NT2/D1 (cell line): ENCODE measurements around the gene FN1.

Experiments
- SUZ12 ChIP-seq: IDR thresholded peaks from 2 replicates; pipeline ENCODE4 v1.6.1; 2011; ENCODE audit not compliant: insufficient read length, insufficient read depth; ENCODE audit errors: extremely low read depth
- YY1 ChIP-seq: IDR thresholded peaks from 2 replicates; pipeline ENCODE4 v1.6.1; 2011; ENCODE audit not compliant: insufficient read length, insufficient read depth
- ZNF274 ChIP-seq: IDR thresholded peaks from 2 replicates; pipeline ENCODE4 v1.6.1; 2011; ENCODE audit warnings: mild to moderate bottlenecking, low read depth, low read length

DNA sequence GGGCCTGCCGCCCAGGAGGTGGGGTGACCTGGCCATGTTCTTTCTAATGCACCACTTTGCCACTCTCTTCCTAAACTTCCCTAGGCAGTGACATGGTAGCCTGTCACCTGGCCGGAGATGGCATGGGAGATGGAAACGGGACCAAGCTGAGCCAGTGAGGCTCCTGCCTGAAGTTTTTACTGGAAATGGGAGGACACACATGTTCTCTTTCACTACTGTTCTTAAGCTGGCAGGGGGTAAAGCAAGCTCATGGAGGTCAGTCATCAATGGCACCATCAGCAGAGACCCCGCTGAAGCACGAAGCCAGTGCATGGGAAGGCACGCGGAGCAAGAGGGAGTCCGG, 73.3 kb downstream of the FN1 start:
- no peak for TF ChIP-seq SUZ12
- no peak for TF ChIP-seq YY1
- TF ChIP-seq ZNF274: no peak
